H1 (cell line): ENCODE measurements around the gene KRTAP5-6. TPM values are rescaled to one million over a fixed set of nuclear protein-coding genes. Genes with fewer than 3 reads are reported as not detected.

Source experiments
- CTCF ChIA-PET: fragments of 300-600 bp; sonication (Branson Sonifier 250); formaldehyde crosslinking; loops from one replicate; lab custom pipeline; 2021; ENCODE audit not compliant: partially characterized antibody; lab: Charles Lee
- POLR2A ChIA-PET: fragments of 300-600 bp; sonication (Branson Sonifier 250); formaldehyde crosslinking; loops from one replicate; lab custom pipeline; 2021; ENCODE audit warnings: inconsistent platforms; ENCODE audit not compliant: partially characterized antibody; lab: Charles Lee
- DNase-seq, 2 experiments: peaks; one replicate each; pipeline versions ENCODE4 v3.0.0 to v3.0.0-alpha.2; 2010 to 2022; ENCODE audit warnings: low spot score in 2 of 2, low read depth in 1 of 2, mixed read lengths in 1 of 2
- FAIRE-seq: peaks from 2 replicates; lab custom pipeline; 2011; peaks lifted over from hg19 to GRCh38; lab: Jason Lieb, UNC
- H2AFZ ChIP-seq: 2 replicates; pipeline ENCODE4 v1.8.1; 2012; ENCODE audit warnings: low read length, inconsistent platforms
- H2AK5ac ChIP-seq: 2 replicates; pipeline ENCODE4 v1.6.1; 2013; ENCODE audit warnings: low read depth, low read length
- H2BK120ac ChIP-seq: replicated peaks from 2 replicates; pipeline ENCODE3; 2013; ENCODE audit warnings: low read depth, low read length, inconsistent platforms
- H2BK12ac ChIP-seq: 2 replicates; pipeline ENCODE4 v1.6.1; 2013; ENCODE audit warnings: low read depth, low read length
- H2BK15ac ChIP-seq: 2 replicates; pipeline ENCODE4 v1.6.1; 2013; ENCODE audit warnings: low read length
- H2BK20ac ChIP-seq: 2 replicates; pipeline ENCODE4 v1.6.1; 2013; ENCODE audit warnings: low read length
- H2BK5ac ChIP-seq: 2 replicates; pipeline ENCODE4 v1.6.1; 2013; ENCODE audit warnings: low read depth, low read length
- H3K14ac ChIP-seq: 2 replicates; pipeline ENCODE4 v1.6.1; 2013; ENCODE audit warnings: inconsistent platforms; ENCODE audit not compliant: insufficient read length
- H3K18ac ChIP-seq: 2 replicates; pipeline ENCODE4 v1.6.1; 2013; ENCODE audit warnings: low read length; ENCODE audit errors: extremely low read depth
- H3K23ac ChIP-seq: 2 replicates; pipeline ENCODE4 v1.6.1; 2013; ENCODE audit warnings: inconsistent platforms; ENCODE audit not compliant: insufficient read length
- H3K23me2 ChIP-seq: 2 replicates; pipeline ENCODE4 v1.6.1; 2013; ENCODE audit warnings: low read depth, low read length
- H3K27ac ChIP-seq: 2 replicates; pipeline ENCODE4 v1.6.1; 2011; ENCODE audit warnings: low read depth, low read length, inconsistent platforms
- H3K27me3 ChIP-seq, 4 experiments: replicated peaks in 1 of 4; 1 replicate in 1 of 4; 2 replicates in 3 of 4; pipeline versions ENCODE4 v1.6.1 to v1.8.1; 2011 to 2013; ENCODE audit warnings: low read length in 3 of 4, mild to moderate bottlenecking in 3 of 4, inconsistent platforms in 2 of 4, mixed read lengths in 2 of 4, moderate library complexity in 1 of 4; ENCODE audit not compliant: control insufficient read depth in 3 of 4, insufficient read depth in 3 of 4; ENCODE audit errors: extremely low read depth in 1 of 4
- H3K36me3 ChIP-seq, 4 experiments: 2 replicates each; pipeline versions ENCODE4 v1.6.1 to v1.8.1; 2011 to 2013; ENCODE audit warnings: mild to moderate bottlenecking in 4 of 4, low read length in 3 of 4, moderate library complexity in 2 of 4, control low read depth in 1 of 4, inconsistent platforms in 1 of 4; ENCODE audit not compliant: insufficient read depth in 4 of 4, control insufficient read depth in 2 of 4
- H3K4ac ChIP-seq: replicated peaks from 2 replicates; pipeline ENCODE3; 2013; ENCODE audit warnings: low read length, low read depth, mixed read lengths, inconsistent platforms; ENCODE audit not compliant: insufficient read length
- H3K4me1 ChIP-seq, 4 experiments: replicated peaks in 1 of 4; 1 replicate in 1 of 4; 2 replicates in 3 of 4; pipeline versions ENCODE4 v1.6.1 to v1.8.1; 2011 to 2013; ENCODE audit warnings: low read length in 3 of 4, inconsistent platforms in 2 of 4, mixed read lengths in 1 of 4; ENCODE audit not compliant: insufficient read depth in 4 of 4, control insufficient read depth in 3 of 4
- H3K4me2 ChIP-seq, 2 experiments: 2 replicates each; pipeline versions ENCODE4 v1.6.1 to v1.8.1; 2011 to 2013; ENCODE audit warnings: low read depth in 2 of 2, low read length in 2 of 2, control low read depth in 1 of 2, inconsistent platforms in 1 of 2, mild to moderate bottlenecking in 1 of 2; ENCODE audit not compliant: insufficient read depth in 1 of 2
- H3K4me3 ChIP-seq, 4 experiments: fragments of 200-600, 300-600 bp in 1 of 4; sonication (generic), shearing (Covaris generic), sonication (Bioruptor Twin) in 1 of 4; 2 replicates each; pipeline versions ENCODE4 v1.5.1 to v1.8.1; 2011 to 2016; ENCODE audit warnings: low read length in 4 of 4, low read depth in 3 of 4, control low read depth in 2 of 4, inconsistent platforms in 2 of 4, mild to moderate bottlenecking in 2 of 4, mixed read lengths in 1 of 4, moderate library complexity in 1 of 4; ENCODE audit not compliant: insufficient read depth in 2 of 4; ENCODE audit errors: extremely low read depth in 1 of 4
- H3K56ac ChIP-seq: replicated peaks from 2 replicates; pipeline ENCODE3; 2013; ENCODE audit warnings: low read depth, mild to moderate bottlenecking, mixed read lengths, low read length, inconsistent platforms; ENCODE audit not compliant: insufficient read length
- H3K79me1 ChIP-seq: 2 replicates; pipeline ENCODE4 v1.6.1; 2013; ENCODE audit warnings: low read depth, low read length, control low read depth
- H3K79me2 ChIP-seq, 2 experiments: 2 replicates each; pipeline versions ENCODE4 v1.6.1 to v1.8.1; 2012 to 2013; ENCODE audit warnings: low read length in 2 of 2, mild to moderate bottlenecking in 2 of 2, inconsistent platforms in 1 of 2; ENCODE audit not compliant: insufficient read depth in 2 of 2, control insufficient read depth in 1 of 2
- H3K9ac ChIP-seq, 4 experiments: replicated peaks in 1 of 4; 1 replicate in 1 of 4; 2 replicates in 3 of 4; pipeline versions ENCODE4 v1.6.1 to v1.8.1; 2011 to 2013; ENCODE audit warnings: low read depth in 3 of 4, low read length in 3 of 4, control low read depth in 2 of 4, mild to moderate bottlenecking in 2 of 4, moderate library complexity in 2 of 4, inconsistent platforms in 1 of 4; ENCODE audit errors: extremely low read depth in 1 of 4
- H3K9me3 ChIP-seq, 2 experiments: 2 replicates each; pipeline versions ENCODE4 v1.6.1 to v1.8.1; 2012 to 2013; ENCODE audit warnings: mild to moderate bottlenecking in 2 of 2, moderate library complexity in 2 of 2, control low read depth in 1 of 2, inconsistent platforms in 1 of 2, low read depth in 1 of 2, low read length in 1 of 2, mixed read lengths in 1 of 2; ENCODE audit not compliant: insufficient read depth in 2 of 2
- H4K20me1 ChIP-seq, 2 experiments: replicated peaks in 1 of 2; 2 replicates each; pipeline versions ENCODE3 to v1.8.1; 2011 to 2013; ENCODE audit warnings: inconsistent platforms in 2 of 2, low read length in 2 of 2, mild to moderate bottlenecking in 1 of 2; ENCODE audit not compliant: insufficient read depth in 2 of 2, control insufficient read depth in 1 of 2
- H4K5ac ChIP-seq: 2 replicates; pipeline ENCODE4 v1.6.1; 2013; ENCODE audit warnings: low read length, low read depth, mixed read lengths, inconsistent platforms; ENCODE audit not compliant: insufficient read length
- H4K8ac ChIP-seq: 2 replicates; pipeline ENCODE4 v1.8.0; 2013; ENCODE audit warnings: mild to moderate bottlenecking, moderate library complexity, low read length, inconsistent platforms; ENCODE audit not compliant: insufficient read depth; ENCODE audit errors: extremely low read depth
- H4K91ac ChIP-seq: replicated peaks from 2 replicates; pipeline ENCODE3; 2013; ENCODE audit warnings: low read length, mixed read lengths, inconsistent platforms; ENCODE audit not compliant: insufficient read length
- BACH1 ChIP-seq: IDR thresholded peaks from 2 replicates; pipeline ENCODE4 v1.6.1; 2012; ENCODE audit warnings: low read length, improper control_type of control experiment
- EZH2 ChIP-seq: fragments of 200-600 bp; sonication (generic); IDR thresholded peaks from 2 replicates; pipeline ENCODE4 v1.7.1; 2012; ENCODE audit warnings: low read depth, mild to moderate bottlenecking, moderate library complexity, low read length, inconsistent platforms; ENCODE audit not compliant: severe bottlenecking
- GABPA ChIP-seq: IDR thresholded peaks from 2 replicates; pipeline ENCODE4 v1.6.1; 2011; ENCODE audit warnings: mild to moderate bottlenecking, low read length, moderate library complexity, borderline replicate concordance; ENCODE audit not compliant: insufficient read depth
- TAF1 ChIP-seq: IDR thresholded peaks from 2 replicates; pipeline ENCODE4 v1.6.1; 2011; ENCODE audit warnings: mild to moderate bottlenecking, low read depth, low read length
- WGBS, 2 experiments: shearing (Covaris generic) in 1 of 2; methylation state at CpG; one replicate each; pipeline versions ENCODE4 v1.1.6 to v1.1.7; 2013 to 2015; ENCODE audit warnings: low lambda C conversion rate in 2 of 2, mixed read lengths in 2 of 2, inconsistent platforms in 1 of 2, low coverage in 1 of 2, missing lambda C conversion rate in 1 of 2; ENCODE audit not compliant: insufficient replicate concordance in 2 of 2, insufficient coverage in 1 of 2, insufficient read length in 1 of 2; ENCODE audit errors: extremely low coverage in 1 of 2, missing lambda C conversion rate in 1 of 2; 5-methylcytosine and 5-hydroxymethylcytosine counted together
- polyA plus RNA-seq, 7 experiments: library from polyadenylated mRNA; depleted of rRNA in 3 of 7; stranded (reverse) in 5 of 7; unstranded in 2 of 7; fragments of >200 nt in 5 of 7; fragments of 200-250 nt in 2 of 7; gene quantifications; 1 replicate in 5 of 7; 2 replicates in 1 of 7; 4 replicates in 1 of 7; pipeline versions ENCODE4 v1.2.1 to v1.2.3, GENCODE V29; 2011 to 2013; ENCODE audit warnings: missing spikeins in 2 of 7, mixed read lengths in 2 of 7
- total RNA-seq: library from RNA; stranded (reverse); fragmentation: NEBNext Ultra II Directional; extraction: Animal tissue kit (Norgen Biotek cat#: 25700); gene quantifications from 2 replicates; pipeline ENCODE4 v1.2.1, GENCODE V29; 2021
- TF ChIP-seq, protein P1 (sequence below): IDR thresholded peaks from 2 replicates; pipeline ENCODE4 v1.6.1; 2012; ENCODE audit warnings: low read length, inconsistent platforms

Gene KRTAP5-6
- total and polyA plus RNA-seq, 2 of the 8 experiments (the other 6 are each of a cell fraction or from before 2014, with no cell fraction given), result not detected

- Histone ChIP-seq H3K79me2 (no peaks in the 10 kb centered on the region), H3K4me1 (peaks cover 0 to 5% (median 3%) of the 10 kb centered on the region in 4 experiments; a peak in 2 of 7 replicates), H2BK12ac (no peak overlapping the region), H2BK120ac (no peak overlapping the region), H2BK15ac (no peak overlapping the region), H3K9me3 (no peaks in the 10 kb centered on the region), H4K20me1 (no peaks in the 10 kb centered on the region), H4K91ac (no peak overlapping the region), H2AK5ac (no peak overlapping the region), H3K9ac (no peak overlapping the region), H3K56ac (no peak overlapping the region), H3K14ac (no peak overlapping the region), H2BK20ac (no peak overlapping the region), H3K23me2 (no peaks in the 10 kb centered on the region), H4K8ac (no peak overlapping the region), H3K4me2 (no peak overlapping the region), H3K4ac (no peak overlapping the region), H3K36me3 (no peaks in the 10 kb centered on the region), H4K5ac (no peak overlapping the region), H3K4me3 (no peak overlapping the region), H2BK5ac (no peak overlapping the region), H3K18ac (no peak overlapping the region), H3K27me3 (peaks cover 0 to 5% (median 2%) of the 10 kb centered on the region in 4 experiments; a peak in 1 of 7 replicates), H3K79me1 (no peaks in the 10 kb centered on the region), H3K27ac (no peak overlapping the region), H2AFZ (no peak overlapping the region), H3K23ac (no peak overlapping the region)
- ChIA-PET CTCF (interaction anchor here (1.3 kb wide), 1 partner anchor 9 kb away, joined by 7 read pairs; no protein-coding TSS in a partner anchor), POLR2A (no interaction called here)
- FAIRE-seq (no peak), DNase-seq (no peak)
- 77% methylated on average over 6 of the region's 6 CpGs; no CpG with 5 or more reads in 1 of the 2 experiments for WGBS, 2 experiments
- TF ChIP-seq BACH1 (no peak), EZH2 (no peak), GABPA (no peak), TAF1 (no peak)
- TF ChIP-seq, protein P1, sequence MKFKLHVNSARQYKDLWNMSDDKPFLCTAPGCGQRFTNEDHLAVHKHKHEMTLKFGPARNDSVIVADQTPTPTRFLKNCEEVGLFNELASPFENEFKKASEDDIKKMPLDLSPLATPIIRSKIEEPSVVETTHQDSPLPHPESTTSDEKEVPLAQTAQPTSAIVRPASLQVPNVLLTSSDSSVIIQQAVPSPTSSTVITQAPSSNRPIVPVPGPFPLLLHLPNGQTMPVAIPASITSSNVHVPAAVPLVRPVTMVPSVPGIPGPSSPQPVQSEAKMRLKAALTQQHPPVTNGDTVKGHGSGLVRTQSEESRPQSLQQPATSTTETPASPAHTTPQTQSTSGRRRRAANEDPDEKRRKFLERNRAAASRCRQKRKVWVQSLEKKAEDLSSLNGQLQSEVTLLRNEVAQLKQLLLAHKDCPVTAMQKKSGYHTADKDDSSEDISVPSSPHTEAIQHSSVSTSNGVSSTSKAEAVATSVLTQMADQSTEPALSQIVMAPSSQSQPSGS, result no peak
Measured at GRCh38 chr11:1703146-1703545, 6.2 kb downstream of the KRTAP5-6 start.
